Bronchial epithelial cell (primary cell): ENCODE measurements around the gene CANT1. TPM values are rescaled to one million over a fixed set of nuclear protein-coding genes. Genes with fewer than 3 reads are reported as not detected.

Experiments used
- DNase-seq: peaks from one replicate; pipeline ENCODE4 v3.0.0-alpha.2; 2010; ENCODE audit warnings: low read depth
- FAIRE-seq: peaks from 2 replicates; lab custom pipeline; 2011; peaks lifted over from hg19 to GRCh38; lab: Jason Lieb, UNC
- H3K27me3 ChIP-seq: 2 replicates; pipeline ENCODE4 v1.5.1; 2011; ENCODE audit warnings: low read length; ENCODE audit not compliant: control insufficient read depth, insufficient read depth
- H3K36me3 ChIP-seq: 2 replicates; pipeline ENCODE4 v1.5.1; 2011; ENCODE audit warnings: low read length; ENCODE audit not compliant: control insufficient read depth, insufficient read depth
- H3K4me3 ChIP-seq: 2 replicates; pipeline ENCODE4 v1.5.1; 2011; ENCODE audit warnings: mild to moderate bottlenecking, low read depth, low read length, control low read depth
- CTCF ChIP-seq: IDR thresholded peaks from 2 replicates; pipeline ENCODE4 v1.5.1; 2011; ENCODE audit warnings: mild to moderate bottlenecking, moderate library complexity, low read length, control low read depth, inconsistent platforms; ENCODE audit not compliant: insufficient read depth, severe bottlenecking
- total RNA-seq: library from RNA; depleted of rRNA; stranded (reverse); fragments of >200 nt; gene quantifications from 2 replicates; pipeline ENCODE4 v1.2.1, GENCODE V29; 2014

CANT1 gene
- total RNA-seq, 1 donor from 2014 or later = 60.0 TPM

- no peak for TF ChIP-seq CTCF
- DNase-seq = peak; percentile 63
Observed at GRCh38 chr17:79005063-79005861, 4.3 kb downstream of the CANT1 start.

GRCh38 chr17:79003661-79004411 is 5.7 kb downstream of the CANT1 start:
- FAIRE-seq (no peak), DNase-seq (no peak)
- no peak overlapping the region for H3K4me3 ChIP-seq
- H3K27me3 ChIP-seq = no peaks in the 10 kb centered on the region
- H3K36me3 ChIP-seq = peaks cover 22% of the 10 kb centered on the region
- no peak for TF ChIP-seq CTCF

More at GRCh38 chr17:79005063-79005861, 4.3 kb downstream of the CANT1 start:
- Histone ChIP-seq H3K4me3 (no peak overlapping the region), H3K36me3 (peaks cover 15% of the 10 kb centered on the region), H3K27me3 (no peaks in the 10 kb centered on the region)
- FAIRE-seq = peak; percentile 93

- Histone ChIP-seq H3K36me3 (peaks cover 25% of the 10 kb centered on the region), H3K4me3 (no peak overlapping the region), H3K27me3 (no peaks in the 10 kb centered on the region)
- DNase-seq (no peak), FAIRE-seq (no peak)
- TF ChIP-seq CTCF = no peak
Observed at GRCh38 chr17:79002796-79003593, 6.6 kb downstream of the CANT1 start.

DNA sequence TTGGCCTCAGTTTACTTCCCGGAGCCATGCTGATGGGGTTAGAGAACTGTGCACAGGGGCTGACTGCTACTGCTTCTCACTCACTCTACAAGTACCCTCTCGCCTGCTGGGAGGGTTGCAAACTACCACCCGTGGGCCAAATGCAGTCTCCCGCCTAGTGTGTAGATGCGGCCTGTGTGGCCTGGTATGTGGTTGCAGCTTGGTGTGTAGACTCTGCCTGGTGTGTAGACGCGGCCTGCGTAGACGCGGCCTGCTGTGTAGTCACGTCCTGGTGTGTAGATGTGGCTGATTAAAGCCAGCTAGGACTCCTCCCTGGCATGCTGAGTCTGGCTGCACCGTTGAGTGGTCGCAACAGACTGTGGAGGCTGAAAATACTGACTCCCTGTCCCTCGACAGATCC is 7.3 kb downstream of the CANT1 start:
- no peak for TF ChIP-seq CTCF

GRCh38 chr17:79001190-79002020 is 8.2 kb downstream of the CANT1 start:
- DNase-seq = no peak
- no peak for TF ChIP-seq CTCF
- Histone ChIP-seq H3K27me3 (no peaks in the 10 kb centered on the region), H3K36me3 (peaks cover 26% of the 10 kb centered on the region), H3K4me3 (no peak overlapping the region)
- peak; percentile 52 for FAIRE-seq

More for the DNA sequence above, 7.3 kb downstream of the CANT1 start:
- H3K27me3 ChIP-seq = no peaks in the 10 kb centered on the region
- H3K4me3 ChIP-seq = no peak overlapping the region
- FAIRE-seq = peak; percentile 23
- H3K36me3 ChIP-seq = peaks cover 20% of the 10 kb centered on the region
- no peak for DNase-seq
